Measurements from ENCODE around the gene NRDE2. TPM values are rescaled to one million over a fixed set of nuclear protein-coding genes. Genes with fewer than 3 reads are reported as not detected.

The NRDE2 gene
- total and polyA plus RNA-seq, 2 donors from 2014 or later, result 7.0 to 27.9 TPM

GRCh38 chr14:90354551-90355298, 23.0 kb upstream of the NRDE2 start:
- TF ChIP-seq CTCF (IDR thresholded peaks at IDR 0.05; ENCODE audit: borderline replicate concordance, extremely low read depth, insufficient read depth), result no peak
- Histone ChIP-seq H3K9me3 (ENCODE audit: control insufficient read depth in 2 of 3, insufficient read depth in 1 of 3, low read length in 3 of 3) (no peaks in the 10 kb centered on the region), H3K4me3 (ENCODE audit: low read length in 3 of 3) (no peak overlapping the region), H3K4me1 (ENCODE audit: control insufficient read depth in 2 of 3, insufficient read depth in 2 of 3, low read depth in 1 of 3, low read length in 3 of 3) (peaks cover 0 to 13% (median 3%) of the 10 kb centered on the region in 3 donors), H3K36me3 (ENCODE audit: control insufficient read depth in 2 of 3, insufficient read depth in 3 of 3, low read length in 3 of 3) (no peaks in the 10 kb centered on the region), H3K27ac (ENCODE audit: low read depth in 2 of 2, low read length in 2 of 2) (peak overlapping the region in 1 of 2 donors; percentile 89), H3K9ac (ENCODE audit: low read length in 3 of 3) (no peak overlapping the region), H3K27me3 (ENCODE audit: control insufficient read depth, insufficient read depth, low read length) (no peaks in the 10 kb centered on the region)
- no peak for DNase-seq
- intact Hi-C loops (cut with DNase I), result no loop called here
- FAIRE-seq, result no peak

DNA sequence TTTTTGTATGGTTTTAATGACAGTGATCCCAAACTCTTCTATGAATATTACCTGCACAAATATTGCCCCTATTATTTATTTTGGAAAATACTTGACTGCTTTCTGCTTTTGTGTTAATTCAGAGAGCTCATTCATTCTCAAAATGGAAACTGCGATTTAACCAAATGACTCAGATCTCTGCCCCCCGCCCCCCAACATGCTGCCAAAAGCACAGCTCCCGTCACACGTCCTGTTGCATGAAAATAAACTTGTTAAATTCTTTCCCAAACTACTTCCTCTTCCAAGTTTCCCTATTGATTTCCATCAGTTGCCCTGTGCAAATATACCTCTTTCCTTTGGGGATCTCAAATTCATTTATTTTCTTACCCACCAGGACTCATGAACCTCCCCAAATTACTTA, 18.0 kb upstream of the NRDE2 start:
- H3K4me3 ChIP-seq (ENCODE audit: low read length in 3 of 3), result no peak overlapping the region
- H3K36me3 ChIP-seq (ENCODE audit: control insufficient read depth in 2 of 3, insufficient read depth in 3 of 3, low read length in 3 of 3), result no peaks in the 10 kb centered on the region
- intact Hi-C loops (cut with DNase I), result no loop called here
- H3K9me3 ChIP-seq (ENCODE audit: control insufficient read depth in 2 of 3, insufficient read depth in 1 of 3, low read length in 3 of 3), result no peaks in the 10 kb centered on the region
- H3K9ac ChIP-seq (ENCODE audit: low read length in 3 of 3), result no peak overlapping the region
- TF ChIP-seq CTCF (IDR thresholded peaks at IDR 0.05; ENCODE audit: borderline replicate concordance, extremely low read depth, insufficient read depth), result no peak
- H3K4me1 ChIP-seq (ENCODE audit: control insufficient read depth in 2 of 3, insufficient read depth in 2 of 3, low read depth in 1 of 3, low read length in 3 of 3), result no peaks in the 10 kb centered on the region
- no peak overlapping the region for H3K27ac ChIP-seq (ENCODE audit: low read depth in 2 of 2, low read length in 2 of 2)
- H3K27me3 ChIP-seq (ENCODE audit: control insufficient read depth, insufficient read depth, low read length), result no peaks in the 10 kb centered on the region
- DNase-seq (no peak), FAIRE-seq (no peak)

DNA sequence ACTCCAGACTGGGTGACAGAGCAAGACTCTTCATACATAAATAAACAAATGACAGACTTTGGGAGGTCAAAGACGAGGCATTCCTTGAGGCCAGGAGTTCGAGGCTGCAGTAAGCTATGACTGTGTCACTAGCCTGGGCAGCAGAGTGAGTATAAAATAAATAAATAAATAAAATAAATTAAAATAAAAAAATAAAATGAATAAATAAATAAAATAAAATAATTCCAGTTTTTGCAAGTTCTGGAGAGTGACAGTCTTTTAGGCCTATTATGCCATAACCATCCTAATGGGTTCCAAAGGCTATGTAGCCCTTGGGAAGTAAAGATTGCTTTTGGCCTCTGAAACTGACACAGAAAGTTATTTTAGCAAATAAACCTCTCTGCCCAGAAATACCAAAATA, 16.5 kb upstream of the NRDE2 start:
- Histone ChIP-seq H3K4me3 (ENCODE audit: low read length in 3 of 3) (no peak overlapping the region), H3K4me1 (ENCODE audit: control insufficient read depth in 2 of 3, insufficient read depth in 2 of 3, low read depth in 1 of 3, low read length in 3 of 3) (no peaks in the 10 kb centered on the region), H3K27ac (ENCODE audit: low read depth in 2 of 2, low read length in 2 of 2) (no peak overlapping the region), H3K9ac (ENCODE audit: low read length in 3 of 3) (no peak overlapping the region), H3K36me3 (ENCODE audit: control insufficient read depth in 2 of 3, insufficient read depth in 3 of 3, low read length in 3 of 3) (no peaks in the 10 kb centered on the region), H3K27me3 (ENCODE audit: control insufficient read depth, insufficient read depth, low read length) (no peaks in the 10 kb centered on the region), H3K9me3 (ENCODE audit: control insufficient read depth in 2 of 3, insufficient read depth in 1 of 3, low read length in 3 of 3) (no peaks in the 10 kb centered on the region)
- TF ChIP-seq CTCF (IDR thresholded peaks at IDR 0.05; ENCODE audit: borderline replicate concordance, extremely low read depth, insufficient read depth), result no peak
- FAIRE-seq (no peak), DNase-seq (no peak)
- intact Hi-C loops (cut with DNase I), result no loop called here

DNA sequence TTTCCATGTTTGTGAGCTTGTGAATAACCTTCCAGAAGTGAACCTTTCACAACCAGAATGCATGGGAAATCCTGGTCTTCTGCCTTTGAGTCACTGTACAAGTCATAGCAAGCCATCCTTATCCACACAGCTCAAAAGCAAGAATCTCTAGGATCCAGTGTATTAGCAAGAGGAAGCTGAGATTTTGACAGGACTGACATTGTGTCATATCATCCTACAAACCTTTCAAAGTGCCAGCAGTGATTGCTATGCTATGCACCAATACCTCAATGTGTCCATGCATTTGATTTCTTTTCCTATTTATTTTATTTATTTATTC, 13.5 kb upstream of the NRDE2 start:
- FAIRE-seq (no peak), DNase-seq (no peak)
- Histone ChIP-seq H3K4me3 (ENCODE audit: low read length in 3 of 3) (no peak overlapping the region), H3K36me3 (ENCODE audit: control insufficient read depth in 2 of 3, insufficient read depth in 3 of 3, low read length in 3 of 3) (no peaks in the 10 kb centered on the region), H3K9me3 (ENCODE audit: control insufficient read depth in 2 of 3, insufficient read depth in 1 of 3, low read length in 3 of 3) (no peaks in the 10 kb centered on the region), H3K27ac (ENCODE audit: low read depth in 2 of 2, low read length in 2 of 2) (no peak overlapping the region), H3K4me1 (ENCODE audit: control insufficient read depth in 2 of 3, insufficient read depth in 2 of 3, low read depth in 1 of 3, low read length in 3 of 3) (no peaks in the 10 kb centered on the region), H3K27me3 (ENCODE audit: control insufficient read depth, insufficient read depth, low read length) (no peaks in the 10 kb centered on the region), H3K9ac (ENCODE audit: low read length in 3 of 3) (no peak overlapping the region)
- no peak for TF ChIP-seq CTCF (IDR thresholded peaks at IDR 0.05; ENCODE audit: borderline replicate concordance, extremely low read depth, insufficient read depth)
- intact Hi-C loops (cut with DNase I), result no loop called here
